Liver (tissue), 9 donors: ENCODE results near the gene PHLPP1. TPM values are rescaled to one million over a fixed set of nuclear protein-coding genes. Genes with fewer than 3 reads are reported as not detected.

Source experiments
- DNase-seq: peaks from one replicate; pipeline ENCODE4 v3.0.0-alpha.2; 2017; ENCODE audit warnings: low spot score
- H3K27ac ChIP-seq, 2 donors: one replicate each; pipeline ENCODE4 v1.7.0; 2013; ENCODE audit warnings: inconsistent platforms in 2 of 2, low read length in 2 of 2, control low read depth in 1 of 2, low read depth in 1 of 2, mild to moderate bottlenecking in 1 of 2
- H3K27me3 ChIP-seq, 4 donors: one replicate each; pipeline versions ENCODE4 v1.6.1 to v1.7.0; 2013; ENCODE audit warnings: low read length in 3 of 4, inconsistent platforms in 1 of 4, mild to moderate bottlenecking in 1 of 4, moderate library complexity in 1 of 4; ENCODE audit not compliant: control insufficient read depth in 4 of 4, insufficient read depth in 4 of 4
- H3K36me3 ChIP-seq, 4 donors: one replicate each; pipeline versions ENCODE4 v1.6.1 to v1.7.0; 2013; ENCODE audit warnings: low read length in 3 of 4, mild to moderate bottlenecking in 3 of 4, low read depth in 1 of 4, moderate library complexity in 1 of 4; ENCODE audit not compliant: control insufficient read depth in 4 of 4, insufficient read depth in 3 of 4
- H3K4me1 ChIP-seq, 4 donors: one replicate each; pipeline versions ENCODE4 v1.6.1 to v1.7.0; 2013; ENCODE audit warnings: low read length in 3 of 4, mild to moderate bottlenecking in 3 of 4, moderate library complexity in 1 of 4; ENCODE audit not compliant: control insufficient read depth in 4 of 4, insufficient read depth in 4 of 4
- H3K4me3 ChIP-seq, 3 donors: one replicate each; pipeline versions ENCODE4 v1.6.1 to v1.7.0; 2013; ENCODE audit warnings: low read length in 3 of 3, control low read depth in 1 of 3, low read depth in 1 of 3, mild to moderate bottlenecking in 1 of 3
- H3K9ac ChIP-seq, 2 donors: one replicate each; pipeline ENCODE4 v1.7.0; 2013; ENCODE audit warnings: low read length in 2 of 2, mild to moderate bottlenecking in 2 of 2, moderate library complexity in 2 of 2, control low read depth in 1 of 2, low read depth in 1 of 2
- H3K9me3 ChIP-seq, 4 donors: one replicate each; pipeline versions ENCODE4 v1.6.1 to v1.7.0; 2013; ENCODE audit warnings: low read length in 3 of 4; ENCODE audit not compliant: control insufficient read depth in 4 of 4
- FOXA1 ChIP-seq: IDR thresholded peaks from 2 replicates; pipeline ENCODE4 v1.6.1; 2016; ENCODE audit warnings: antibody characterized with exemption
- FOXA2 ChIP-seq: IDR thresholded peaks from 2 replicates; pipeline ENCODE4 v1.6.1; 2016; ENCODE audit warnings: antibody characterized with exemption
- GABPA ChIP-seq, 2 donors: IDR thresholded peaks in 1 of 2; conservative IDR thresholded peaks in 1 of 2; 2 replicates each; pipeline ENCODE4 v1.6.1; 2016; ENCODE audit warnings: antibody characterized with exemption in 2 of 2, mild to moderate bottlenecking in 1 of 2, moderate library complexity in 1 of 2
- HNF4A ChIP-seq, 2 donors: conservative IDR thresholded peaks; 2 replicates each; pipeline ENCODE4 v1.6.1; 2016; ENCODE audit warnings: antibody characterized with exemption in 2 of 2, mild to moderate bottlenecking in 2 of 2
- JUND ChIP-seq, 2 donors: IDR thresholded peaks; 2 replicates each; pipeline ENCODE4 v1.6.1; 2016; ENCODE audit warnings: antibody characterized with exemption in 2 of 2
- NR2F2 ChIP-seq: IDR thresholded peaks from 2 replicates; pipeline ENCODE4 v1.6.1; 2016; ENCODE audit warnings: antibody characterized with exemption
- RAD21 ChIP-seq, 2 donors: IDR thresholded peaks; 2 replicates each; pipeline ENCODE4 v1.6.1; 2016; ENCODE audit warnings: antibody characterized with exemption in 2 of 2, mild to moderate bottlenecking in 2 of 2
- RXRA ChIP-seq, 2 donors: IDR thresholded peaks; 2 replicates each; pipeline ENCODE4 v1.6.1; 2017 to 2018; ENCODE audit warnings: antibody characterized with exemption in 2 of 2, mild to moderate bottlenecking in 1 of 2
- SP1 ChIP-seq: IDR thresholded peaks from 2 replicates; pipeline ENCODE4 v1.6.1; 2018; ENCODE audit warnings: antibody characterized with exemption, mild to moderate bottlenecking
- WGBS: extraction: QIAGEN DNeasy Blood & Tissue Kit; methylation state at CpG from one replicate; pipeline ENCODE4 v1.1.7; 2013; 5-methylcytosine and 5-hydroxymethylcytosine counted together
- polyA plus RNA-seq, 2 donors: library from polyadenylated mRNA; stranded (reverse) in 1 of 2; unstranded in 1 of 2; fragments of 200-250 nt in 1 of 2; fragments of >200 nt in 1 of 2; fragmentation: Nextera tagmentation in 1 of 2; extraction: Ambion mirVana in 1 of 2; gene quantifications; one replicate each; pipeline versions ENCODE4 v1.2.1 to v1.2.3, GENCODE V29; 2013 to 2015
- total RNA-seq, 2 donors: library from RNA; depleted of rRNA; stranded (reverse); fragments of >200 nt; gene quantifications; one replicate each; pipeline ENCODE4 v1.2.3, GENCODE V29; 2014
- TF ChIP-seq, protein P1 (sequence below): IDR thresholded peaks from 2 replicates; pipeline ENCODE4 v1.6.1; 2016; ENCODE audit warnings: antibody characterized with exemption
- donor health status: healthy.
- donor health status: healthy.
- donor health status: healthy.
- donor health status: healthy.
- donor health status: healthy.

The PHLPP1 gene
- total and polyA plus RNA-seq, 4 donors: 4.2 to 14.5 (median 8.6) TPM

DNA sequence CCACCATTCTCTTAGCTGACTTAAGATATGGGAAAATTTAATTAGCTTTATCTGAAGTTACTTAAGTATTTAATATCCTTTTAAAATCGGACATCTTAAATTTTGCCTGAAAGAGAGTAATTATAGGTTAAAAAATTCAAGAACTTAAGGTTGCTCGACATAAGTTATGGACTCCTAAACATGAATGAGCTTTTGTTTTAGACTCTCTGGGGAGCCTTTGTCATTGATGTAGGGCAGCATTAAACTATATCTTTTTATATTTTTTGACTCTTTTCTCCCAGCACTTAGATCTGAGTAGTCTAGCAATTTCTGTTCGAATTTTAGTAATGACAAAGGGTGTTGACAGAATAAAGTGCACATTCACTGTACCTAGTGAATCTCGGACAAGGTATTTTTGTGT lies 4.7 kb downstream of the PHLPP1 start:
- H3K9ac ChIP-seq: no peak overlapping the region
- no peaks in the 10 kb centered on the region for H3K9me3 ChIP-seq
- H3K27ac ChIP-seq: no peak overlapping the region
- peaks cover 2 to 39% (median 15%) of the 10 kb centered on the region in 4 donors for H3K4me1 ChIP-seq
- H3K36me3 ChIP-seq: no peaks in the 10 kb centered on the region
- WGBS: 47% methylated on average over 4 of the region's 4 CpGs
- TF ChIP-seq SP1 (no peak), GABPA (IDR thresholded peaks at IDR 0.05 in 1 of 2, conservative IDR thresholded peaks at IDR 0.05 in 1 of 2) (no peak), NR2F2 (no peak), RAD21 (IDR thresholded peaks at IDR 0.05) (no peak), FOXA2 (no peak)
- no peak overlapping the region for H3K4me3 ChIP-seq
- no peak for DNase-seq
- no peaks in the 10 kb centered on the region for H3K27me3 ChIP-seq

DNA sequence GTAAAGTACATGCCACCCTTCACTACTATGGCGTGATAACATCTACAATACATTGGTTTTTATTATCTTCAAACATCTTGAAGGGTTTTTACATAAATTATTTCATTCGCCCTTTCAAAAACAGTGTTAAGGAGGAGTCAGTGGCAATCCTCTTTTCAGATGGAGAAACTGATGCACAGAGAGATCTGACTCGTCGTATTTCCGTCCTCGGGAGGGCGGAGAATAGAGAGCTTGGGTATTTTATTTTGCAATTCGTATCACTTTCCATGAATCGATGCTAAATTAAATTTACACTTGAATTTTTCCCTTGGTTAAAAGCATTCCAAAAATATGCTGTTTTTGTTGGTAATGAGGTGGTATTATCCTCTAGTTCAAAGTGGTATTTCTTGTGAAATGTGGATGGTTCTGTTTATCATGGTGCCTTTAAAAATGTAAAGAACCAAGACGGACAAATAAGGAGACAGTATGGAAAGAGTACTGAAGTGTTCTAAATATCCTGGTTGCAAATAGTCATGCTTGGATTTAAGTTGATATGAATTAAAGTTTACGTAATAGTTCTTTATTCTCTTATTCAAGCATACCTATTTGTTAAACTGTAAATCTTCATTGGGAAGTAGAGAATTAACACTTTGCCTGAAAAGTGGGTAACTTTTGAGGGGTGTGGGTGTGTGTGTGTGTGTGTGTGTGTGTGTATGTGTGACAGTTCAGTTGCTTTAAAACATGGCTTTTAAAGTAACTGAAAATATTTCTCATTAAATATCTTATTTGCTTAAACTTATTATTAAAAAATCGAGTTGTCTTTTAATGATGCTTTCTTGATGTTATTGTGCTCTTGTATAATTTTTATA lies 5.6 kb downstream of the PHLPP1 start:
- Histone ChIP-seq H3K27ac (no peak overlapping the region), H3K4me3 (no peak overlapping the region), H3K36me3 (no peaks in the 10 kb centered on the region), H3K27me3 (no peaks in the 10 kb centered on the region), H3K9me3 (no peaks in the 10 kb centered on the region), H3K4me1 (peaks cover 2 to 39% (median 15%) of the 10 kb centered on the region in 4 donors), H3K9ac (no peak overlapping the region)
- TF ChIP-seq FOXA1: no peak
- no peak for TF ChIP-seq JUND (IDR thresholded peaks at IDR 0.05)
- no peak for TF ChIP-seq RAD21 (IDR thresholded peaks at IDR 0.05)
- TF ChIP-seq, protein P1, sequence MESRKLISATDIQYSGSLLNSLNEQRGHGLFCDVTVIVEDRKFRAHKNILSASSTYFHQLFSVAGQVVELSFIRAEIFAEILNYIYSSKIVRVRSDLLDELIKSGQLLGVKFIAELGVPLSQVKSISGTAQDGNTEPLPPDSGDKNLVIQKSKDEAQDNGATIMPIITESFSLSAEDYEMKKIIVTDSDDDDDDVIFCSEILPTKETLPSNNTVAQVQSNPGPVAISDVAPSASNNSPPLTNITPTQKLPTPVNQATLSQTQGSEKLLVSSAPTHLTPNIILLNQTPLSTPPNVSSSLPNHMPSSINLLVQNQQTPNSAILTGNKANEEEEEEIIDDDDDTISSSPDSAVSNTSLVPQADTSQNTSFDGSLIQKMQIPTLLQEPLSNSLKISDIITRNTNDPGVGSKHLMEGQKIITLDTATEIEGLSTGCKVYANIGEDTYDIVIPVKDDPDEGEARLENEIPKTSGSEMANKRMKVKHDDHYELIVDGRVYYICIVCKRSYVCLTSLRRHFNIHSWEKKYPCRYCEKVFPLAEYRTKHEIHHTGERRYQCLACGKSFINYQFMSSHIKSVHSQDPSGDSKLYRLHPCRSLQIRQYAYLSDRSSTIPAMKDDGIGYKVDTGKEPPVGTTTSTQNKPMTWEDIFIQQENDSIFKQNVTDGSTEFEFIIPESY: no peak
- TF ChIP-seq RXRA (IDR thresholded peaks at IDR 0.05): no peak
- no peak for DNase-seq
- 86% methylated on average over 12 of the region's 12 CpGs for WGBS

DNA sequence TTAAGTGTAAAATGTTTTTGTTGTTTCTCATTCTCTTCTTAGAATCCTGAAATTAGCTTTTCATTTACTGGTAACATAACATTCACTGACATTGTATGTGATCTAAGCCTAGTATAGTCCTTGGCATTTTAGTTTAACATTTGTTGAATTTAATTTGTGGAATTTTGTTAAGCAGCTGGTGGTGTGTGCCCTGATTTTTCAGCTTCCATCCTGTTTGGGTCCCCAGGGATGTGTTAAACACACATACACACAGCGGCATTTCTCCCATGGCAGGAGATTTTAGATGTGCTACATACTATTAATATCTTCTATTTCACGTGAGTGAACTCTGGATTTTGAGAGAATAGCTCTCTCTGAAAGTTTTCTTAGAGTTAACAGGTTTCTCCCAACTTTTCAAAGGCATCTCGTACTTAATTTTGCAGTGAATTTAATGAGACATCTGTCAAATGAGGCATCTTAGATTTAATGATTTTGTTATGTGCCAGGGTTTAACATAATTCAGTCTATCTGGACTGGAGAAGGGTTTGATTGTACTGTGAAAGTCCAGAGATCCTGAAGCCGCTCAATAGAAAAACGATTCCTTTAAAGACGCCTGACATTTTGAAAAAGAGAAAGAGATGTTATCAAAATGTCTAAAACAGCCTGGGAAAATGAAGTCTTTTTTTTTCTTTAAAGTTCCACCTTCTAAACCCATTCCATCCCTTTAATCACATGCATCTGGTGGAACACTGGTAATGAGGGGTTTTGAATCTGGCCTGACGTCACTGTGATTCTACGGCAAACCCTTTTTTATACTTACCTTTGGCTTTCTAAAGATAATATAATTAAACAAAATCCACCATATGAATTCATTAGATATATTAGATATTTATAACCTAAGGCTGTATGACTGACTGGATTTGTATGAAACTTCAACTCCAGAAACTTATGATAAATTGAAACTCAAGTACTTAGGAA lies 6.8 kb downstream of the PHLPP1 start:
- no peaks in the 10 kb centered on the region for H3K27me3 ChIP-seq
- peaks cover 2 to 39% (median 15%) of the 10 kb centered on the region in 4 donors for H3K4me1 ChIP-seq
- H3K9ac ChIP-seq: no peak overlapping the region
- H3K27ac ChIP-seq: no peak overlapping the region
- WGBS: 94% methylated on average over 8 of the region's 8 CpGs
- H3K36me3 ChIP-seq: no peaks in the 10 kb centered on the region
- H3K4me3 ChIP-seq: no peak overlapping the region
- H3K9me3 ChIP-seq: no peaks in the 10 kb centered on the region
- TF ChIP-seq, protein P1: no peak
- TF ChIP-seq SP1 (no peak), HNF4A (conservative IDR thresholded peaks at IDR 0.05) (no peak)
- DNase-seq: no peak
